ENCODE measurements around the gene CALML6. TPM values are rescaled to one million over a fixed set of nuclear protein-coding genes. Genes with fewer than 3 reads are reported as not detected.

CALML6 gene
- total RNA-seq, 4 donors from 2014 or later: 4.8 to 7.0 TPM; not detected in 2

- no peak overlapping the region for H3K4me3 ChIP-seq
- no peaks in the 10 kb centered on the region for H3K4me1 ChIP-seq
- no peak for TF ChIP-seq CTCF (IDR thresholded peaks at IDR 0.05 in 4 of 5, conservative IDR thresholded peaks at IDR 0.05 in 1 of 5)
- TF ChIP-seq POLR2A (IDR thresholded peaks at IDR 0.05): no peak
- no peak for DNase-seq
- no peaks in the 10 kb centered on the region for H3K36me3 ChIP-seq
- H3K27ac ChIP-seq: no peak overlapping the region
- in situ Hi-C loops (cut with MboI; ENCODE audit: low sequenced_read_pairs in 4 of 4) (loop anchor here in 1 of 4 donors (5.0 kb wide), 1 partner anchor 86 kb away; no protein-coding TSS in a partner anchor), intact Hi-C loops (cut with DNase I; ENCODE audit: low total_unique reads) (no loop called here)
- no peaks in the 10 kb centered on the region for H3K9me3 ChIP-seq
- peaks cover 4 to 17% (median 7%) of the 10 kb centered on the region in 3 donors for H3K27me3 ChIP-seq
- ATAC-seq: no peak
These were observed 35.9 kb downstream of the CALML6 start for GRCh38 chr1:1950940-1951339.

- in situ Hi-C loops (cut with MboI; ENCODE audit: low sequenced_read_pairs in 4 of 4): loop anchor here in 1 of 4 donors (5.0 kb wide), 1 partner anchor 83 kb away; no protein-coding TSS in a partner anchor
- Histone ChIP-seq H3K27me3 (peaks cover 11 to 33% (median 30%) of the 10 kb centered on the region in 3 donors), H3K27ac (no peak overlapping the region), H3K9me3 (no peaks in the 10 kb centered on the region), H3K4me3 (no peak overlapping the region), H3K4me1 (no peaks in the 10 kb centered on the region), H3K36me3 (no peaks in the 10 kb centered on the region)
- intact Hi-C loops (cut with DNase I; ENCODE audit: low total_unique reads): no loop called here
- DNase-seq: no peak
- no peak for TF ChIP-seq CTCF (IDR thresholded peaks at IDR 0.05 in 4 of 5, conservative IDR thresholded peaks at IDR 0.05 in 1 of 5)
- TF ChIP-seq POLR2A (IDR thresholded peaks at IDR 0.05): no peak
- ATAC-seq: no peak
These were observed 39.0 kb downstream of the CALML6 start for GRCh38 chr1:1954015-1954414.

- Histone ChIP-seq H3K9me3 (no peaks in the 10 kb centered on the region), H3K27me3 (peaks cover 20 to 42% (median 30%) of the 10 kb centered on the region in 3 donors), H3K36me3 (no peaks in the 10 kb centered on the region), H3K27ac (no peak overlapping the region), H3K4me3 (no peak overlapping the region), H3K4me1 (no peaks in the 10 kb centered on the region)
- intact Hi-C loops (cut with DNase I; ENCODE audit: low total_unique reads): no loop called here
- ATAC-seq (no peak), DNase-seq (no peak)
- TF ChIP-seq POLR2A (IDR thresholded peaks at IDR 0.05): no peak
- no peak for TF ChIP-seq CTCF (IDR thresholded peaks at IDR 0.05 in 4 of 5, conservative IDR thresholded peaks at IDR 0.05 in 1 of 5)
- in situ Hi-C loops (cut with MboI; ENCODE audit: low sequenced_read_pairs in 4 of 4): loop anchor here in 1 of 4 donors (5.0 kb wide), 1 partner anchor 82 kb away; no protein-coding TSS in a partner anchor
These were observed 39.9 kb downstream of the CALML6 start for GRCh38 chr1:1954831-1955441.

DNA sequence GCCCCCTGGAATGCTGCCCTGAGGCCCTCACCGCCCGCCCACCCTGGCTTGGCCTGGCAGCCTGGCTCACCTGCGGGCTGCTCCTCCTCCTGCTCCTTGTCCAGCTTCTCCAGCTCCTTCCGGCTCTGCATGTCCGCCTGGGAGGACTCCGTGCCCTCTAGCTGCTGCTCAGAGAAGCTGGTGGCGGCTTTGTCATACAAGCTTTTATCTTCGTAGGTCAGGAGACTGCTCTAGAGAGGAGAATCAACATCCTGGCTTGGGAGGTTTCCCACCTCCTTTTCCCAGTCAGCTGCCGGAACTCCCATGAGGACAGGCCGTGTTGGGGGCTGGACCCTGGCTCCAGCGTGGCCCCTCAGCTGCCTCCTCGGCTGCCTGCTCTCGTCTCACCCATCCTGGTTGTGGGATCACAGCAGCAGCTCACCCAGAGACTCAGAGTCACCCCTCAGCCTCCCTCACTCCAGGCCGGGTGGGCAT lies 40.6 kb downstream of the CALML6 start:
- intact Hi-C loops (cut with DNase I; ENCODE audit: low total_unique reads) (no loop called here), in situ Hi-C loops (cut with MboI; ENCODE audit: low sequenced_read_pairs in 4 of 4) (no loop called here)
- H3K9me3 ChIP-seq: no peaks in the 10 kb centered on the region
- H3K27ac ChIP-seq: no peak overlapping the region
- no peak for TF ChIP-seq POLR2A (IDR thresholded peaks at IDR 0.05)
- TF ChIP-seq CTCF (IDR thresholded peaks at IDR 0.05 in 4 of 5, conservative IDR thresholded peaks at IDR 0.05 in 1 of 5): no peak
- no peaks in the 10 kb centered on the region for H3K4me1 ChIP-seq
- H3K4me3 ChIP-seq: no peak overlapping the region
- peaks cover 22 to 48% (median 35%) of the 10 kb centered on the region in 3 donors for H3K27me3 ChIP-seq
- DNase-seq (no peak), ATAC-seq (no peak)
- no peaks in the 10 kb centered on the region for H3K36me3 ChIP-seq

Measured in gastrocnemius medialis (tissue), 4 donors.